NCI-H1694 (cell line): ENCODE results near the gene CLDN18.

ENCODE experiments used
- DNase-seq: peaks from one replicate; lab custom pipeline; 2025; lab: John Stamatoyannopoulos, UW

The CLDN18 gene

DNA sequence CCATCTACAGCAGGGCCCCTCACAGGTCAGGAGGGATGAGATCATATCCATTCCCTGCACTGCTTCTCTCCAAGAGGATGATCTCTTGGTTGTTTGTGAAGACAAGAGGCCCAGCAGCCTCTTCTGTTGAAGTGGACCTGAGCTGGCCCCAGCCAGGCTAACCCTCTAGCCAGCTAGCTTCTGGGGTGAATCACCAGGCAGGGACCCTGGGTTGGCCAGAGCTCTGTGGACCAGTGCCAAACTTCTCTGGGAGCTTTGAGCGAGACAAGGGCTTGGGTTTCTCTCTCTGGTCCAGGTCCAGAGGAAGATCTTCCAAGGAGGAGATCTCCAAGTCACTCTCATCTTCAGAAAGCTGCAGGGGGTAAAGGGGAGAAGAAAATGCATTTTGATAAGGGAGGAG lies 52.7 kb downstream of the CLDN18 start:
- no peak for DNase-seq

DNA sequence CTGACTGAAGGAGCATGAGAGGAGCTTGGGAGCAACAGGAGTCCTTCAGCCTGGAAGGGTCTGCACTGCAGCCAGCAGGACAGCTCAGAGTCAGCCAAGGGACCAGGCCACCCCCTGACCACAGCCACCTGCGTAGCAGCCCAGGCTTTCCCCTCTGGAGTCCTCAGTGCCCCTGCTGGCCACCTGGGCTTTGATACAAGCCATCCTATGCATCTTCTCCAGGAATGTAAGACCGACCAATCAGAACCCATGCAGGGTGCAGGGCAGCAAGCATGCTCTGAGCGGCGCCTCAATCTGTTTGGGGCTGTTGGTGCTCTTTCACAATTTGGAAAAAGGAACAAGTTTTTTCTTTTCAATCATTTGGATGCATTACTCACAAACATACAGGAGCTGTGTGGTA lies 53.5 kb downstream of the CLDN18 start:
- no peak for DNase-seq

DNA sequence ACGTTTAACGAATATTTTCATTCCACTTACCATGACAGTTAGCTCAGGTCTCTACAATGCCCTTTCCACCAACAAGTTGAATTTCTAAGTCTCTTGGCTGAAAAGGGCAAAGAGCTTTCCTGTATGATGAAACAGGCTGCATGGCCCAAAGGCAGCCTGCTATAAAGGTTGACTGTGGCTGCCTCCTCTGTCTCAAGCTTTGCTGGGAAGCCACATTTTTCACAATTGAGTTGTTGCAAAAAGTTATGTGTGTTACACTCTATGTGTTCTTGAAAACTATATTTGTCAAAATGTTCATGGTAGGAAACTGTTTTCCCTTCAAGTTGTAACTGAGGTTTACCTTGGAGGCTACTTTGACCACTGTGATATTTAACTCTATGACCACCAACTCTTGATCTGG lies 56.0 kb downstream of the CLDN18 start:
- no peak for DNase-seq

DNA sequence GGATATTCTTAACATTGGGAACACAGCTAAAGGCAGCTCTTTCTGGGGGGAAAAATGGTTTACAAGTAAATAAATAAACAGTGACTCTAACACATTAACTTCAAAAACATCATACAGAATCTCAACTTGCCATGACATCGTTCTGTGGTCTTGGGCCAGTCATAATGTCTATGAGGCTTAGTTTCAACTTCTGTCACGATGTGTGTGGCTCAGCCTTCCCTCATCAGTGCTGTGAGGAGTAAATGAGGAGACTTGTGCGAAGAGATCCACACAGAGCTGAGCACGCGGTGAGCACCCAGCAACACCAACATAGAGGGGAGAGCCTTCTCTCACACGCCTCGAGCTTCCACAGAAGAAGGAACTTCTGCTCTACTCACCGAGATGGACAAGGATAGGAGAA lies 56.4 kb downstream of the CLDN18 start:
- DNase-seq, result no peak

DNA sequence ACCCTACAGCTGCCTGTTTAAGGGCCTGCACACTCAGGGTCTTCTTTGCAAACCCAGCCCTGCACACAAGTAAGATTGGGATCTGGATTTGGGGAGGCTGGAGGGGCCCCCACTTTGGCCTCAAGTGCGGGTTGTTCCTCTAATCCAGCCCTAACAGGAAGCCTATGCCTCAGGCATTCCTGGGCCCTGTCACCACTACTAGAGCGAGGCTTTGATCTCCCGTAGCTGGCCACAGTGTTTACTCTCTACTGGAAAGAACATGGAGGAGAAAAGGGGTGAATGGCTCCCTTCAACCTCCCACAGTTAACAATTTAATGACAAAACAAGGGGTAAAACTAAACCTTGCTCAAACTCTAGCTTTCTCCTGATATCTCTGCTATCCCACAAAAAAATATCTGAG lies 57.0 kb downstream of the CLDN18 start:
- DNase-seq, result no peak

DNA sequence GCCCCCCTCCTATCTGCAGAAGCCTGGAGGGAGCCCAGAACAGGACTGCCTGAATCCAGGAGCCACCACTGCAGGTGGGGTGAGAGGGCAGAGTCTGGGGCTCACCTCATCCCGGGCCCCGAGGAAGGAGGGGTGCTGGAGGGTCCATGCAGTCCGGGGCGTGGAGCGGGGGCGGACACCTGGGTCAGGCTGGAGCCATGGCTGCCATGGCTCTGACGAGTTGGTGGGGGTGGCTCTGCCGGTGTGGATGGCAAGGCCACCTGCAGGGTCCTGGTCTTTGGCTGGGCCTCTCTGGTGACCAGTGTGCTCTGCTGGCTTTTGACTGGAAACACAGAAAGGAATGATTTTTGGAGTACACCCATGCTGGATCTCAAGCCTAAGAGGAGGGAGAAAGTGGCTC lies 58.1 kb downstream of the CLDN18 start:
- DNase-seq, result no peak

DNA sequence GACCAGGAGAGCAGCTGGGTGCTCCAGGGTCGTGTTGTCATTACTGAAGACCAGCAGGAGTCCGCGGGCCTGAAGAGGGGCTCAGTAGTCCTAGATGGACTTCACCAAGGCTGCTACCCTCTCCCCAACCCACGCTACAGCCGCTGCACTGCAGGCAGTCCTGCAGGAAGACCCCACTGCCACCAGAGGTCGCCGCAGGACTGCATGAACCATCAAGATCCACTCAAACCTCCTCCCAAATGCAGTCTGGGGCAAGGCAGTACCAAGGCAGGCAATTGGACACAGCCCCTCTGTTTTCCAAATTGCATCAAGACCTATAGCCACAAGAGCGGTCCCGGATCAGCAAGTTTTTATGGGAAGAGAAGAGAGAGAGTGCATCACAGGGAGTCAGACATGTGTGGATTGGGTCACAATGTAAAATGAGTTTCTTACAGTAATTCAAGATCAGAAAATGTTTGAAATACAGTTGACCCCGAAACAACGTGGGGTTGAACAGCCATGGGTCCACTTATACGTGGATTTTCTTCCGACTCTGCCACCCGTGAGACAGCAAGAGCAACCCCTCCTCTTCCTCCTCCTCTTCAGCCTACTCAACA lies 58.7 kb downstream of the CLDN18 start:
- DNase-seq, result peak; percentile 75

DNA sequence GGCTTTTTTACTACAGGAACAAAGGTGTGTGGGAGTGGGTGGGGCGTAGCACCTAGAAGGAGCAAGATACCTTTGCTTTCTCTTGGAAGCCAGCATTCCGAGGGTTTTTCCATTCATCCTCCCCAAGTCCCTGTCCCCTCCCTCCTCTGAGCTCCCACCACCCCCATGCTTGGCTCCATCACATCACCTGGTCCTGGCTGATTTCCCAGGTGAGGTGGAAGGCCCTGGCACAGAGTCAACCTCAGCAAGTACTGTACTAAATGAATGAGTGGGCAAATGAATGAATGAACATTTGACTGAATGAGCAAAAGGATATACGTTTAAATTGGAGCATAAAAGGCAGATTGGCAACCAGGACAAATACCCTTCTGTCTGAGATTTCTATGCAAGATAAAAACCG lies 60.0 kb downstream of the CLDN18 start:
- no peak for DNase-seq

DNA sequence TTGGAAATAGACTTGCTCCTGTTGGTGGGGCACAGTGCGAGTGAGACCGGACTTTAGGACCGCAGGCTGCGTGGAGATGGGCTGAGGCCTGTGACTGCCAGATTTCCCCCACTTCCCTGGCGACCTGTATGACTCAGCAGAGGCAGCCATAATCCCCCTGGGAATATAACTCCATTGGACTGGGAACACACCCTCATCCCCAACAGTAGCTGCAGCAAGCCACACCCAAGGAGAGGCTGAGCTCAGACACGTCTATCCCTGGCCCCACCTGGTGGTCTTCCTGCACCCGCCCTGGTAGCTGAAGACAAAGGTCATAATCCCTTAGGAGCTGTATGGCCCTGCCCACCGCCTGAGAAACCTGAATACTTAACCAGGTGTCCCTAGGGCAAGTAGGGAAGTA lies 62.8 kb downstream of the CLDN18 start:
- DNase-seq, result no peak

DNA sequence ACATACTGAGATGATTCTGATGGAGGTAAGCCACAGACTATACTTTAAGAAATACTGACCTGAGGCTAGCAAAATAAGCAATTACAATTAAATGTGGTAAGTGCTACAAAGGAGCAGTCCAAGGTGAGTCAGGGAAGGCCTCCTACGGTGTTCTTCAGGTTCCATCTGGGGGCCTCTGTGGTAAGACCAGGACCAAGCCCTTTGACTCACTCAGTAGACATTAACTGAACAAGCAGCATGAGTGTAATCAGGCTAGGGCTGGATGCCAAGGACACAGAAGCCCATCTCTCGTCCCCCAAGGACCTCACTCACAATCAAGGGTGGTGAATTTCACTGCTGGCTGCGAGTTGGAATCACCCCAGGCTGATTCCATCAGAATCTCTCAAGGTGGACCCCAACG lies 68.1 kb downstream of the CLDN18 start:
- no peak for DNase-seq

DNA sequence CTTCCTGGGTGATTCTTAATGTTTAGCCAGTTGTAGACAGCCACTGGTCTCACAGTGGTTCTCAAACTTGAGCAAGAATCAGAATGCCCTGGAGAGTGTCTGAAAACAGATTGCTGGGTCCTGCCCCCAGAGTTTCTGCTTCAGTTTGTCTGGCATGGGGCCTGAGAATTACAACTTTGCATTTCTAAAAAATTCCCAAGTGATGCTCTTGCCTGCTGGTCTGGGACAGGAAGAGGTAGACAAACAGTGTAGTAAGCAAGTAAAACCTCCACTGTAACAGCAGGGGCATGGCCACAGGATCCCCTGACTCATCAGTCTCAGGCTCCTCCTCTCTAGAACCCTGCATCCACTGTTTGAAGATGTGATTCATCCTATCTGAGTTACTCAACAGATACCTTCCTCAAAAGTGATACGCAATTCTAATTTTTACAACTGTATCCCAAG lies 69.0 kb downstream of the CLDN18 start:
- DNase-seq, result no peak

DNA sequence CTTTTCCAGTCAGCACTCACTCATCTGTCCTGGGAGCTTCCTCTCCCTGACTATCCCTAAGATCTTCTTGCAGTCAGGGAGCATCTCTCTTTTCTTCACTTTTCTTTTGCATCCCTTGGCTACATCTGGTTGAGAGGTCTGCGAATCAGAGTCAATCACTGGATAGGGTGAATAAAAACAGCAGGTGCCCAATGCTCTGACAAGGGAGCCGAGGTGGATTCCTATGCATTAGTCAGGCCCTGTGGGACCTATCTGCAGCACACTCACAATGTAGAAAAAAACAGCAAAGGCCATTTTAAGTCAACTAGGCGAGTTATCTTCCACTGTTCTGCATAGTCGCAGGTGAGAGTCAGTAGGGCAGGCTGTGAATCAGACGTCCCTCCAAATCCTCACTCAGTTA lies 69.9 kb downstream of the CLDN18 start:
- DNase-seq, result no peak

GRCh38 chr3:138081371-138082084 lies 71.6 kb downstream of the CLDN18 start:
- DNase-seq, result no peak

- DNase-seq, result no peak
Measured at GRCh38 chr3:138082085-138082991, 72.4 kb downstream of the CLDN18 start.

DNA sequence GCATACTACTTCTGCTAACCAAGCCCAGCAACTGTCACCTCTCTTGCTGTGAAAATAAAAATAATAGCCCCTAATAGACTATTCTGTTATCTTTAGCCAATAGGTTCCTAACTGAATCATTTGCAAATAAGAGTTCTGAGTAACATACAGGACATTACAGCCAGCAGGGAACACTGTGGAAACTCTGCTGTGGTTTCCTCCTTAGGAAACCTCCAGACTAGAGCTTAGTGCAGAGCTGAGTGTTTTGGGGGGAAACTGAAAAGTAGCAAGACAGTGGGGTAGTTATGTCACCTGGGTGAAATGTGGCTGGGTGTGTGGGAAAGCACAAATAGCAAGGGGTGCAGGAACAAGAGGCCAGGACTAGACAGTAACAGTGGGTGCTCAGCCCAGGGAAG lies 73.0 kb downstream of the CLDN18 start:
- no peak for DNase-seq
